DMS53 treated with DMSO at 0.1 percent for 48 hours (cell line): ENCODE results near the gene IFI44L.

Experiments used
- DNase-seq: peaks from one replicate; lab custom pipeline; 2025; ENCODE audit not compliant: unreplicated experiment; lab: John Stamatoyannopoulos, UW

Gene IFI44L

DNA sequence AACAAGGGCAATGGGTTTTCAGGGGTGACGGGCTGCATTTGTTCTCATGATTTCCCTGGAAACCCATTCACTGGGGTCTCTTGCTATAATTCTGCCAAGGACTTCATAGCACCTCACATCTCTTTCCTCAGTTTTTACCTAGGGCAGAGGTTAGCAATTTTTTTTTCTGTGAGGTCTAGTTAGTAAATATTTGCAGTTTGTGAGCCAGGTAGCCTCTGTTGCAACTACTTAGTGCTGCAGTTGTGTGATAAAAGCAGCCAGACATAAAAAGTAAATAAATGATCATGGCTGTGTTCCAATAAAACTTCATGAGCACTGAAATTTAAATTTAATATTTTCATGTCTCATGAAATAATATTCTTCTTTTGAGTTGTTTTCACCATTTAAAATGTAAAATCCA is 67.1 kb downstream of the IFI44L start:
- DNase-seq = peak; percentile 32

DNA sequence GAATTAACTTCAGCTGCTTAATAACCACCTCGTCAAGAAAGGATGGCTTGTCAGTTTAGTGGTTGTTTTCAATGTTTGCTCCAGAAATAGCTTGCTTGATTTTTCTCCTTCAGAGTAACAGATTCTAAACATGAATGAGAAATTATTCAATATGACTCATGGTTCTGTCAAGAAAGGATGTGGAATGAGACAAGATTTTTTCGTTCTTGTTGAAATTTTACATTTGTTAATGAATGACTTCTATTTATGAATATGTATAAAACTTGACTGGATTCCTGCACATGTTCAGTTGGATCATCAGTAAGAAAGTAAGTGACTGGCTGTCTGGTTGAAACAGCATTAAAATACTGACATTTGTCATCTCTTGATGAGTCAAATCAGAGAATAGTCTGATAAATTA is 67.7 kb downstream of the IFI44L start:
- DNase-seq = no peak

- peak; percentile 42 for DNase-seq
Measured at GRCh38 chr1:78688697-78689096, 68.4 kb downstream of the IFI44L start.

GRCh38 chr1:78690516-78690915 is 70.3 kb downstream of the IFI44L start:
- DNase-seq = no peak

DNA sequence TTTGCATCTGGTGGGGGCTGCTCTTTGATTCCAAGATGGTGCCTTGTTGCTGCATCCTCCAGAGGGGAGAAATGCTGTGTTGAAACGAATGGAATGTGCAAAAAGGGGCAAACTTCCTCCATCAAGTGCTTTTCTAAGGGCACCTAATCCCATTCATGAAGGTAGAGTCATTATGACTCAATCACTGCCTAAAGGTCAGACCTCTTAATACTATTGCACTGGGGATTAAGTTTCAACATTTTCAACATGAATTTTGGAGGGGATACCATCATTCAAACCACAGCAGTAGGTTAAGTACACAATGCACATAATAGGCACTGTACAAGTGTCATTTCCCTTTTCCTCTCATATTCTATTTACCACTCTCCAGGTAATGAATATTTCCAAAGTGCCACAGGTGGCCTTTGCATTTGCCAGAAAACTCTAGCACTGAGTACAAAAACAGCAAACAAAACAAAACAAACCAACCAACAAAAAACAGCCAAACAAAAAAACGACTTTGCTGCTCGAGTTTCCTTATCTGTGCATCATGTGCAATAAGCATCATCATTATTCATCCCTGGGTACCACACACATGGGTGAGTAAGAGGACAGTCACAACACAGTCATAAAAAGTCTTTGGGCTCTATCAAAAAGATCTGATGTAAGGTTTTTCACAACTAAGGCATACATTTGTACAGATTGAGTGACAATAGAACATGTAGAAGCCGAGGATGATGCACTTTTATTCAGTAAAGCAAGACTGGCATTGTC is 71.9 kb downstream of the IFI44L start:
- DNase-seq = peak; percentile 84
